ENCODE results near the gene ADARB2.

ADARB2 gene

DNA sequence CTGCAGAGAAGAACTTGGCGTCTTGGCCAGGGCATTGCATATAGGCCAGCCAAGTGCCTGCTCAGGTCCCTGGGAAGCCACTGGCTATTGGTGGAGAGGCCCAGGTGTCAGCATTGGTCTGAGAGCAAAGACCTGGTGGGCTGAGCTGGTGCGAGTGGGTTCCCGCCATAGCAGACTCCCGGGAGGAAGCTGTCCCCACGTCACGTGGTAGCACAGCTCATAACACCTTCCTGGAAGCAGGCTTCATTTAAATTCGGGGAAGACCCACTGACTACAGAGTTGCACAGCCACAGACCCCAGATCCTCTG is 550.7 kb downstream of the ADARB2 start:
- H3K4me1 ChIP-seq (ENCODE audit: insufficient read depth, poor library complexity, severe bottlenecking): peaks cover 3% of the 10 kb centered on the region
- ATAC-seq (ENCODE audit: low read depth) (no peak), DNase-seq (ENCODE audit: low spot score) (no peak)
- TF ChIP-seq, protein P1, sequence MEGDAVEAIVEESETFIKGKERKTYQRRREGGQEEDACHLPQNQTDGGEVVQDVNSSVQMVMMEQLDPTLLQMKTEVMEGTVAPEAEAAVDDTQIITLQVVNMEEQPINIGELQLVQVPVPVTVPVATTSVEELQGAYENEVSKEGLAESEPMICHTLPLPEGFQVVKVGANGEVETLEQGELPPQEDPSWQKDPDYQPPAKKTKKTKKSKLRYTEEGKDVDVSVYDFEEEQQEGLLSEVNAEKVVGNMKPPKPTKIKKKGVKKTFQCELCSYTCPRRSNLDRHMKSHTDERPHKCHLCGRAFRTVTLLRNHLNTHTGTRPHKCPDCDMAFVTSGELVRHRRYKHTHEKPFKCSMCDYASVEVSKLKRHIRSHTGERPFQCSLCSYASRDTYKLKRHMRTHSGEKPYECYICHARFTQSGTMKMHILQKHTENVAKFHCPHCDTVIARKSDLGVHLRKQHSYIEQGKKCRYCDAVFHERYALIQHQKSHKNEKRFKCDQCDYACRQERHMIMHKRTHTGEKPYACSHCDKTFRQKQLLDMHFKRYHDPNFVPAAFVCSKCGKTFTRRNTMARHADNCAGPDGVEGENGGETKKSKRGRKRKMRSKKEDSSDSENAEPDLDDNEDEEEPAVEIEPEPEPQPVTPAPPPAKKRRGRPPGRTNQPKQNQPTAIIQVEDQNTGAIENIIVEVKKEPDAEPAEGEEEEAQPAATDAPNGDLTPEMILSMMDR (IDR thresholded peaks at IDR 0.05; ENCODE audit: poor library complexity, severe bottlenecking): no peak
- no peaks in the 10 kb centered on the region for H3K36me3 ChIP-seq (ENCODE audit: low read depth)
- no peaks in the 10 kb centered on the region for H3K27me3 ChIP-seq (ENCODE audit: insufficient read depth, poor library complexity, severe bottlenecking)
- no peak overlapping the region for H3K4me3 ChIP-seq (ENCODE audit: severe bottlenecking)
- no peak overlapping the region for H3K27ac ChIP-seq (ENCODE audit: poor library complexity, severe bottlenecking)
- no peaks in the 10 kb centered on the region for H3K9me3 ChIP-seq (ENCODE audit: severe bottlenecking)

DNA sequence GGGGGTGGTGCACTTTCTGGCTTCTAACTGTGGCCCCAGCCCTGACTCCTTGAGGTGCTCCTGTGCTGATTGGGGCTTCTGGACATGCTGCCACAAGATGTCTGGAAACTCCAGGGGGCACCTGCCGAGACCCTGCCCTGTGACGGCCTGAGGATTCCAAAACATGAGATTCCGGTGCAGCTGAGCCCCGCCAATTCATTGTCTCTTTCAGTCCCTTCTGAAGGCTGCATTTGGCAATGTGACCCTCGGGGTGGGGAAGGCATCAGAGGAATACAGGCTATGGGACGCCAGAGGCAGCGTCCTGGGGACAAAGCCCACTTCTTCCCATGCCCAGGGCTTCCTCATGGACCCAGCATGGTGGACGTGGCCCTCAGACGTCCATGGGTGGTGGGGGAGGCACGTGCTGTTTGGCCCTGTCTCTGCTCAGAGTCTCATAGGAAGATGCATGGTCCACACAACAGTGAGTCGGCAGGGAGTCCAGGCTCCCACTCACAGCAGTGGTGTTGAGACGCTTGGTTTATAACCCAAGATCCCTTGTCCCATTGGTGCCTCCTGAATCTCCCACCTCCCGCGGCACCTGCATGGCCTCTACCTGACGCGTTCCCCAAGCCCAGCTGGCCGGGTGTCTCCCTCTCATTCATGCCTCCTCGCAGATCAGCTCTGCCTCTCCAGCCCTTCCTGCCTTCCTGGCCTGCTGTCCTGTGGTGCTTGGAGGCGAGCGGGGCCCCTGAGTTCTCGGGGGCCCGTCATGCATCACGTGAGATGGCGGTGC is 551.2 kb downstream of the ADARB2 start:
- Histone ChIP-seq H3K27me3 (ENCODE audit: insufficient read depth, poor library complexity, severe bottlenecking) (no peaks in the 10 kb centered on the region), H3K9me3 (ENCODE audit: severe bottlenecking) (no peaks in the 10 kb centered on the region), H3K27ac (ENCODE audit: poor library complexity, severe bottlenecking) (no peak overlapping the region), H3K4me3 (ENCODE audit: severe bottlenecking) (no peak overlapping the region), H3K36me3 (ENCODE audit: low read depth) (no peaks in the 10 kb centered on the region), H3K4me1 (ENCODE audit: insufficient read depth, poor library complexity, severe bottlenecking) (peaks cover 3% of the 10 kb centered on the region)
- ATAC-seq (ENCODE audit: low read depth) (no peak), DNase-seq (ENCODE audit: low spot score) (no peak)
- TF ChIP-seq, protein P1 (IDR thresholded peaks at IDR 0.05; ENCODE audit: poor library complexity, severe bottlenecking): no peak

DNA sequence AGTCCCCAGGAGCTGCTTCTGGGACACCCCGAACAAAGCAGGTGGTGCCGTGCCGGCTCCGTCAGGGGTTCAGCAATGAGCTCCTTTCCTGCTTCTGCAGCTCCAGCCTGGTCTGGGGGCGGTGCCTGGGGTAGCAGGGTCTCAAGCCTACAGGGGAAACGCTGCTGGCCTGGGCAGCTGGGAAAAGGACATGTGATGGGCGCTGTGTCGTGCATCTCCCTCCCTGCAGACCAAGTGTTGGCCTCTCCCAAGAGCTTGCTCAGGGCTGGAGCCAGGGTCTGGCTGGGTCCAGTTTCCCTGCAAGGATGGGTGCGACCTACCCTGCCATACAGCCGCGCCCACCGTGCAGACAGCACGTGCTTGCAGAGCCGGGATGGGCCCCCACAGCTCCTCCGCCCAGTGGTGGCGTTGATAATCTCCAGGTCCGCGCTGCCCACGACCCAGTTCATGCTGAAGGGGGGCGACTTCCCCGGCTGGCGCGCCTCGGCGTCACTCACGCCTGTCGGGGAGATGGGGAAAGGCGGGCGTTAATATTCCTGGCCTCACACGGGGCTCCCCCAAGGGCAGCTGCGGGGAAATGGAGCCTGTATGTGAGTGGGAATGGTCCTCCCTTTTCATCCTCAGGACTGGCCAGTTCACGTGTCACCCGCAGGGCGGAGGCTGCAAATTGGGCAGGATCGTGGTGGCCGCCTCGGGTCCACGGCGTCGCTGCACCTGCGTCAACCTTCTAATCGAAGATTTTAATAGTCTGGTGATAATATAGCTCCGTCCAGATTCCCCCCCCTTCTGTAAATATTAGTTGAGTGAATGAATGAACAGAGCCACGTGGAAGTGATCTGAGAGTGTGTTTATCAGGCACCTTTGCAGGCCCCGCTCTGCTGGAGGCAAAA is 552.5 kb downstream of the ADARB2 start:
- H3K4me3 ChIP-seq (ENCODE audit: severe bottlenecking): no peak overlapping the region
- no peaks in the 10 kb centered on the region for H3K36me3 ChIP-seq (ENCODE audit: low read depth)
- H3K9me3 ChIP-seq (ENCODE audit: severe bottlenecking): no peaks in the 10 kb centered on the region
- H3K27me3 ChIP-seq (ENCODE audit: insufficient read depth, poor library complexity, severe bottlenecking): no peaks in the 10 kb centered on the region
- no peak overlapping the region for H3K27ac ChIP-seq (ENCODE audit: poor library complexity, severe bottlenecking)
- ATAC-seq (ENCODE audit: low read depth) (no peak), DNase-seq (ENCODE audit: low spot score) (no peak)
- TF ChIP-seq, protein P1 (IDR thresholded peaks at IDR 0.05; ENCODE audit: poor library complexity, severe bottlenecking): no peak
- peaks cover 3% of the 10 kb centered on the region for H3K4me1 ChIP-seq (ENCODE audit: insufficient read depth, poor library complexity, severe bottlenecking)

DNA sequence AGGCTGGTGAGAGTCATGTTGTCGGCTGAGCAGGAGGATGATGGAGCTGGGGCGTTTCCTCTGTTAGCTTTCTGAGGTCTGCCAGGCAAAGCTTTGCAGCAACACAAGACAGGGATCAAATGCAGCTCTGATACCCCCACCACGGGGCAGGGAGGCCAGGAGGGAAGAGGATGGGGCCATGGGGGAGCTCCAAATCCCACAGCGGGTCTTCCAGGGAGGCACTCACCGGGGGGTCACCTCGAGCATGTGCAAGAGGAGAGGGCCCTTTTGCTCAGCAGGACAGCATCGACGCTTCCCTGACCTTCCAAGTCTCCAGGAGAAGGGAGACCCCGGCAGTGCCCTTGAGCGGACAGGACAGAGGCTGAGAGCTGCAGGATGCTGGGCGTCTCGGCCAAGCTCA is 553.6 kb downstream of the ADARB2 start:
- Histone ChIP-seq H3K9me3 (ENCODE audit: severe bottlenecking) (no peaks in the 10 kb centered on the region), H3K4me3 (ENCODE audit: severe bottlenecking) (no peak overlapping the region), H3K36me3 (ENCODE audit: low read depth) (no peaks in the 10 kb centered on the region), H3K27ac (ENCODE audit: poor library complexity, severe bottlenecking) (no peak overlapping the region), H3K4me1 (ENCODE audit: insufficient read depth, poor library complexity, severe bottlenecking) (peaks cover 3% of the 10 kb centered on the region), H3K27me3 (ENCODE audit: insufficient read depth, poor library complexity, severe bottlenecking) (no peaks in the 10 kb centered on the region)
- ATAC-seq (ENCODE audit: low read depth) (no peak), DNase-seq (ENCODE audit: low spot score) (no peak)
- TF ChIP-seq, protein P1 (IDR thresholded peaks at IDR 0.05; ENCODE audit: poor library complexity, severe bottlenecking): no peak

All from RWPE2 (cell line).